HepG2 (cell line): ENCODE measurements around the gene SHISA4. TPM values are rescaled to one million over a fixed set of nuclear protein-coding genes. Genes with fewer than 3 reads are reported as not detected.
"Not testable (repeated sequence)": the region's sequence is repeated elsewhere in the genome, so short reads cannot be mapped to it uniquely, and the experiment has no call there.

Source experiments
- ATAC-seq: fragments of 200-7000 bp; cut with Tn5 transposase; 3 replicates; pipeline ENCODE4 v1.9.1; 2020; ENCODE audit warnings: mild to moderate bottlenecking, moderate library complexity
- BruUV-seq: library from RNA; stranded (reverse); fragments of 400-500 nt; replicated peaks from 2 replicates; lab custom pipeline; 2021; lab: Mats Ljungman, UMichigan
- CTCF ChIA-PET: fragments of 300-600 bp; formaldehyde crosslinking; extraction: SDS; loops from one replicate; lab custom pipeline; 2021; ENCODE audit warnings: low total read pairs, inconsistent platforms, low intra/inter-chr PET ratio; lab: Yijun Ruan, JAX
- POLR2A ChIA-PET: fragments of 350-600 bp; sonication (Branson Sonifier 250); formaldehyde crosslinking; loops from one replicate; lab custom pipeline; 2020; ENCODE audit warnings: antibody characterized with exemption, inconsistent platforms; lab: Yijun Ruan, JAX
- DNase-seq: peaks from one replicate; pipeline ENCODE4 v3.0.0-alpha.2; 2015; ENCODE audit warnings: low spot score
- FAIRE-seq: peaks from 3 replicates; lab custom pipeline; 2011; peaks lifted over from hg19 to GRCh38; lab: Jason Lieb, UNC
- H2AFZ ChIP-seq: one replicate; pipeline ENCODE4 v1.6.1; 2011; ENCODE audit warnings: low read length, inconsistent platforms
- H3K27ac ChIP-seq: fragments of 300-600 bp; 3 replicates; pipeline ENCODE4 v1.8.0; 2011; ENCODE audit warnings: mixed run types, mild to moderate bottlenecking, mixed read lengths, low read length, inconsistent platforms; ENCODE audit not compliant: insufficient read depth; ENCODE audit errors: extremely low read length
- H3K27me3 ChIP-seq, 2 experiments: fragments of 200-600 bp in 1 of 2; 2 replicates in 1 of 2; 3 replicates in 1 of 2; pipeline versions ENCODE4 v1.6.0 to v1.8.0; 2011; ENCODE audit warnings: low read length in 2 of 2, mild to moderate bottlenecking in 2 of 2, moderate library complexity in 2 of 2, inconsistent platforms in 1 of 2; ENCODE audit not compliant: insufficient read depth in 2 of 2, control insufficient read depth in 1 of 2
- H3K36me3 ChIP-seq, 2 experiments: fragments of 200-600 bp in 1 of 2; replicated peaks in 1 of 2; 2 replicates in 1 of 2; 3 replicates in 1 of 2; pipeline versions ENCODE4 v1.5.1 to v1.8.0; 2011; ENCODE audit warnings: low read length in 2 of 2, inconsistent platforms in 1 of 2; ENCODE audit not compliant: insufficient read depth in 2 of 2, control insufficient read depth in 1 of 2
- H3K4me1 ChIP-seq: 2 replicates; pipeline ENCODE4 v1.5.1; 2012; ENCODE audit warnings: low read length, inconsistent platforms; ENCODE audit not compliant: insufficient read depth
- H3K4me2 ChIP-seq: 2 replicates; pipeline ENCODE4 v1.6.0; 2011; ENCODE audit warnings: low read depth, low read length, inconsistent platforms
- H3K4me3 ChIP-seq, 3 experiments: fragments of 200-600 bp in 1 of 3; sonication (generic), shearing (Covaris generic) in 1 of 3; replicated peaks in 1 of 3; 2 replicates each; pipeline ENCODE4 v1.5.1; 2011 to 2016; ENCODE audit warnings: low read length in 3 of 3, inconsistent platforms in 2 of 3, low read depth in 2 of 3, mild to moderate bottlenecking in 2 of 3, control low read depth in 1 of 3, mixed read lengths in 1 of 3; ENCODE audit not compliant: insufficient read depth in 1 of 3
- H3K79me2 ChIP-seq: one replicate; pipeline ENCODE4 v1.6.1; 2011; ENCODE audit warnings: low read length, inconsistent platforms; ENCODE audit not compliant: insufficient read depth
- H3K9ac ChIP-seq: 2 replicates; pipeline ENCODE4 v1.6.0; 2011; ENCODE audit warnings: mild to moderate bottlenecking, low read depth, low read length, inconsistent platforms; ENCODE audit not compliant: insufficient read depth
- H3K9me3 ChIP-seq: 2 replicates; pipeline ENCODE4 v1.5.1; 2012; ENCODE audit warnings: mild to moderate bottlenecking, low read length
- H4K20me1 ChIP-seq: 2 replicates; pipeline ENCODE4 v1.6.0; 2011; ENCODE audit warnings: inconsistent platforms, mild to moderate bottlenecking, low read length, moderate library complexity; ENCODE audit not compliant: insufficient read depth
- FOXM1 ChIP-seq: sonication (generic); formaldehyde crosslinking; IDR thresholded peaks from 2 replicates; pipeline ENCODE4 v1.5.0; 2020; ENCODE audit warnings: missing genetic modification reagents
- MNT ChIP-seq: fragments of 450-650 bp; IDR thresholded peaks from 2 replicates; pipeline ENCODE4 v1.6.1; 2016
- SP1 ChIP-seq, 2 experiments: fragments of 450-650 bp in 1 of 2; sonication (generic) in 1 of 2; formaldehyde crosslinking in 1 of 2; IDR thresholded peaks; 2 replicates each; pipeline versions ENCODE4 v1.4.0 to v1.6.1; 2016 to 2020; ENCODE audit warnings: missing genetic modification reagents in 1 of 2
- SP4 ChIP-seq: sonication (generic); formaldehyde crosslinking; IDR thresholded peaks from 2 replicates; pipeline ENCODE4 v1.8.1; 2023; ENCODE audit warnings: mild to moderate bottlenecking, missing genetic modification reagents
- ZBTB37 ChIP-seq: sonication (generic); formaldehyde crosslinking; IDR thresholded peaks from 2 replicates; pipeline ENCODE4 v1.4.0; 2020; ENCODE audit warnings: mild to moderate bottlenecking, missing genetic modification reagents
- ZNF333 ChIP-seq: sonication (generic); formaldehyde crosslinking; IDR thresholded peaks from 2 replicates; pipeline ENCODE4 v1.4.0; 2020; ENCODE audit warnings: mild to moderate bottlenecking, missing genetic modification reagents, borderline replicate concordance
- ZNF441 ChIP-seq: sonication (generic); formaldehyde crosslinking; IDR thresholded peaks from 2 replicates; pipeline ENCODE4 v1.7.0; 2021; ENCODE audit warnings: missing genetic modification reagents, borderline replicate concordance
- WGBS: methylation state at CpG from one replicate; pipeline ENCODE4 v1.1.6; 2017; ENCODE audit warnings: low lambda C conversion rate; 5-methylcytosine and 5-hydroxymethylcytosine counted together
- in situ Hi-C: cut with HindIII; loops from 2 replicates; pipeline ENCODE4 v1.10.0; 2017; ENCODE audit warnings: low pct_unique_long_range_greater_than_20kb; ENCODE audit not compliant: extremely low pct_ligation_motif_present
- intact Hi-C: fragments of 100-400 bp; cut with micrococcal nuclease; formaldehyde crosslinking; loops from one replicate; pipeline ENCODE4 v1.10.0; 2022; ENCODE audit not compliant: unreplicated experiment
- polyA plus RNA-seq, 8 experiments: library from polyadenylated mRNA; depleted of rRNA in 3 of 8; stranded (reverse) in 7 of 8; unstranded in 1 of 8; fragments of >200 nt; fragmentation: Illumina TruSeq in 4 of 8; extraction: Trizol in 4 of 8; gene quantifications; 2 replicates each; pipeline versions ENCODE4 v1.2.1 to v1.2.3, GENCODE V29; 2011 to 2016; ENCODE audit warnings: low read depth in 4 of 8, missing spikeins in 1 of 8, mixed read lengths in 1 of 8; ENCODE audit not compliant: insufficient read depth in 1 of 8
- total RNA-seq, 5 experiments: library from RNA; depleted of rRNA; stranded (reverse); fragments of >200 nt; fragmentation: Illumina TruSeq; extraction: Trizol; gene quantifications; 2 replicates each; pipeline ENCODE4 v1.2.3, GENCODE V29; 2016; ENCODE audit warnings: low read depth in 1 of 5

Gene SHISA4
- total and polyA plus RNA-seq, 2 of the 13 experiments (the other 11 are each of a cell fraction or from before 2014, with no cell fraction given): 0.51 to 1.0 TPM

- in situ Hi-C loops: loop anchor here (5.0 kb wide), 1 partner anchor 232 kb away; no protein-coding TSS in a partner anchor
- no TSS peak for BruUV-seq
- no peak for DNase-seq
Observed at GRCh38 chr1:201899683-201900429, 11.2 kb downstream of the SHISA4 start.

GRCh38 chr1:201900476-201900875 lies 11.8 kb downstream of the SHISA4 start:
- 19% methylated on average over 5 of the region's 5 CpGs for WGBS
- no peak overlapping the region for H3K4me2 ChIP-seq
- no TSS peak for BruUV-seq
- H3K79me2 ChIP-seq: no peaks in the 10 kb centered on the region
- CTCF ChIA-PET: no interaction called here
- H3K9ac ChIP-seq: no peak overlapping the region
- DNase-seq: no peak
- intact Hi-C loops: no loop called here
- no peaks in the 10 kb centered on the region for H3K36me3 ChIP-seq
- POLR2A ChIA-PET: no interaction called here
- in situ Hi-C loops: no loop called here
- no peaks in the 10 kb centered on the region for H3K4me1 ChIP-seq
- H3K4me3 ChIP-seq: no peak overlapping the region
- no peak overlapping the region for H2AFZ ChIP-seq
- peaks cover 0 to 6% of the 10 kb centered on the region in 2 experiments; a peak in 1 of 5 replicates for H3K27me3 ChIP-seq
- FAIRE-seq: no peak
- TF ChIP-seq ZBTB37 (CRISPR knock-in tag) (no peak), FOXM1 (CRISPR knock-in tag) (no peak), SP4 (CRISPR knock-in tag) (no peak), ZNF333 (CRISPR knock-in tag) (no peak), ZNF441 (CRISPR knock-in tag) (no peak)
- no peaks in the 10 kb centered on the region for H3K9me3 ChIP-seq
- no peak overlapping the region for H3K27ac ChIP-seq
- no peaks in the 10 kb centered on the region for H4K20me1 ChIP-seq
- no peak for ATAC-seq

More at GRCh38 chr1:201899683-201900429, 11.2 kb downstream of the SHISA4 start:
- no peak overlapping the region for H3K27ac ChIP-seq
- no peaks in the 10 kb centered on the region for H3K36me3 ChIP-seq
- no peak overlapping the region for H3K9ac ChIP-seq
- no peak overlapping the region for H2AFZ ChIP-seq
- FAIRE-seq (no peak), ATAC-seq (no peak)
- no peak overlapping the region for H3K4me3 ChIP-seq
- ChIA-PET CTCF (no interaction called here), POLR2A (no interaction called here)
- intact Hi-C loops: loop anchor here (5.0 to 10.0 kb wide), 2 partner anchors 57 to 215 kb away; partner anchors contain the start of gene TIMM17A
- TF ChIP-seq SP1 (IDR thresholded peaks at IDR 0.05): no peak
- TF ChIP-seq SP1 (CRISPR knock-in tag; IDR thresholded peaks at IDR 0.05): no peak
- peak; percentile 62 for TF ChIP-seq MNT
- H3K79me2 ChIP-seq: no peaks in the 10 kb centered on the region
- H3K4me1 ChIP-seq: no peaks in the 10 kb centered on the region
- H3K4me2 ChIP-seq: no peak overlapping the region
- no peaks in the 10 kb centered on the region for H3K9me3 ChIP-seq
- H3K27me3 ChIP-seq: peaks cover 0 to 4% of the 10 kb centered on the region in 2 experiments; a peak in 1 of 5 replicates
- no peaks in the 10 kb centered on the region for H4K20me1 ChIP-seq
- WGBS: 55% methylated on average over 16 of the region's 20 CpGs

- H4K20me1 ChIP-seq, H3K9ac ChIP-seq, H3K9me3 ChIP-seq, H2AFZ ChIP-seq, in situ Hi-C loops, BruUV-seq, H3K4me2 ChIP-seq, ATAC-seq, FAIRE-seq, POLR2A ChIA-PET, H3K27ac ChIP-seq, H3K79me2 ChIP-seq, H3K4me1 ChIP-seq, DNase-seq, H3K4me3 ChIP-seq, CTCF ChIA-PET, H3K36me3 ChIP-seq, intact Hi-C loops: not testable (repeated sequence)
- 44% methylated on average over 6 of the region's 6 CpGs for WGBS
- H3K27me3 ChIP-seq: peaks cover 0 to 12% of the 10 kb centered on the region in 2 experiments; a peak in 1 of 5 replicates
Observed at GRCh38 chr1:201901036-201901435, 12.3 kb downstream of the SHISA4 start.
